ENCODE data around the gene BPIFB3.

DNA sequence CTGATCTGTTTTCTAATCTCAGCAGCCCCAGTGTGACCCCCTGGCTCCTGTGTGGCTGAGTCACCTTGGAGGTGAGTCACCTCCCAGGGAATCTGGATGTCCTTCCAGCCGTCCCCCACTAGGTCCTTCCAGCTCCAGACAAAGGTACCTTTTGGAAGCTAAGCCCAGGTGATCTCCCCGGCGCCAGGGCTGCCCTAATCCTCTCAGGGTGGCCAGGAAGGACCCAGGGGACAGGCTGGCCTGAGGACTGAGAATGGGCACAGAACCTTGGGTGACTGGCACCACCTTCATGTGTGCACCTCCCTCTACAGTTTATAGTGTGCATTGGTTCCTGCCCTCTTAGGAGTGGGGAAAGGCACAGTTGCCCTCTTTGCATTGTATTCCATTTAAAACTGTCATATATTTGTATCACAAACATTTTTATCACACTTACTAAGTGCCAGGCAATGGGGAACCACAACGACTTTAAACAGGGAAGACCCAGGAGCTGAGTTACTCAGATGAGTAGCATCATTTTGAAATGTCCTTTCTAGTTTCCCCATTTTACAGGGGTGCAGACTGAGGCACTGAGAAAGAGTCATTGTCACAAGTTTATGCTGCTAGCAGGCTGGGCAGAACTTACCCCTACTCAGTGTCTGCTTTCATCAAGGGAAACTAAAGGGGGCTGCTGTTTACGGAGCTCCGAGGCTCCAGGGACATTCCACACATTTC, 23.1 kb downstream of the BPIFB3 start:
- TF ChIP-seq, protein P1, sequence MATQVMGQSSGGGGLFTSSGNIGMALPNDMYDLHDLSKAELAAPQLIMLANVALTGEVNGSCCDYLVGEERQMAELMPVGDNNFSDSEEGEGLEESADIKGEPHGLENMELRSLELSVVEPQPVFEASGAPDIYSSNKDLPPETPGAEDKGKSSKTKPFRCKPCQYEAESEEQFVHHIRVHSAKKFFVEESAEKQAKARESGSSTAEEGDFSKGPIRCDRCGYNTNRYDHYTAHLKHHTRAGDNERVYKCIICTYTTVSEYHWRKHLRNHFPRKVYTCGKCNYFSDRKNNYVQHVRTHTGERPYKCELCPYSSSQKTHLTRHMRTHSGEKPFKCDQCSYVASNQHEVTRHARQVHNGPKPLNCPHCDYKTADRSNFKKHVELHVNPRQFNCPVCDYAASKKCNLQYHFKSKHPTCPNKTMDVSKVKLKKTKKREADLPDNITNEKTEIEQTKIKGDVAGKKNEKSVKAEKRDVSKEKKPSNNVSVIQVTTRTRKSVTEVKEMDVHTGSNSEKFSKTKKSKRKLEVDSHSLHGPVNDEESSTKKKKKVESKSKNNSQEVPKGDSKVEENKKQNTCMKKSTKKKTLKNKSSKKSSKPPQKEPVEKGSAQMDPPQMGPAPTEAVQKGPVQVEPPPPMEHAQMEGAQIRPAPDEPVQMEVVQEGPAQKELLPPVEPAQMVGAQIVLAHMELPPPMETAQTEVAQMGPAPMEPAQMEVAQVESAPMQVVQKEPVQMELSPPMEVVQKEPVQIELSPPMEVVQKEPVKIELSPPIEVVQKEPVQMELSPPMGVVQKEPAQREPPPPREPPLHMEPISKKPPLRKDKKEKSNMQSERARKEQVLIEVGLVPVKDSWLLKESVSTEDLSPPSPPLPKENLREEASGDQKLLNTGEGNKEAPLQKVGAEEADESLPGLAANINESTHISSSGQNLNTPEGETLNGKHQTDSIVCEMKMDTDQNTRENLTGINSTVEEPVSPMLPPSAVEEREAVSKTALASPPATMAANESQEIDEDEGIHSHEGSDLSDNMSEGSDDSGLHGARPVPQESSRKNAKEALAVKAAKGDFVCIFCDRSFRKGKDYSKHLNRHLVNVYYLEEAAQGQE (IDR thresholded peaks at IDR 0.05; ENCODE audit: insufficient read depth in 1 of 2, low read depth in 2 of 2, low read length in 1 of 2) = no peak
- TF ChIP-seq, protein P2, sequence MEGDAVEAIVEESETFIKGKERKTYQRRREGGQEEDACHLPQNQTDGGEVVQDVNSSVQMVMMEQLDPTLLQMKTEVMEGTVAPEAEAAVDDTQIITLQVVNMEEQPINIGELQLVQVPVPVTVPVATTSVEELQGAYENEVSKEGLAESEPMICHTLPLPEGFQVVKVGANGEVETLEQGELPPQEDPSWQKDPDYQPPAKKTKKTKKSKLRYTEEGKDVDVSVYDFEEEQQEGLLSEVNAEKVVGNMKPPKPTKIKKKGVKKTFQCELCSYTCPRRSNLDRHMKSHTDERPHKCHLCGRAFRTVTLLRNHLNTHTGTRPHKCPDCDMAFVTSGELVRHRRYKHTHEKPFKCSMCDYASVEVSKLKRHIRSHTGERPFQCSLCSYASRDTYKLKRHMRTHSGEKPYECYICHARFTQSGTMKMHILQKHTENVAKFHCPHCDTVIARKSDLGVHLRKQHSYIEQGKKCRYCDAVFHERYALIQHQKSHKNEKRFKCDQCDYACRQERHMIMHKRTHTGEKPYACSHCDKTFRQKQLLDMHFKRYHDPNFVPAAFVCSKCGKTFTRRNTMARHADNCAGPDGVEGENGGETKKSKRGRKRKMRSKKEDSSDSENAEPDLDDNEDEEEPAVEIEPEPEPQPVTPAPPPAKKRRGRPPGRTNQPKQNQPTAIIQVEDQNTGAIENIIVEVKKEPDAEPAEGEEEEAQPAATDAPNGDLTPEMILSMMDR (IDR thresholded peaks at IDR 0.05) = no peak
- TF ChIP-seq TCF7L2 (IDR thresholded peaks at IDR 0.05; ENCODE audit: low read depth, low read length) = no peak
- TF ChIP-seq POLR2AphosphoS5 (IDR thresholded peaks at IDR 0.05; ENCODE audit: low read depth, low read length) = no peak
- TF ChIP-seq SIN3A (IDR thresholded peaks at IDR 0.05; ENCODE audit: borderline replicate concordance, insufficient read depth, low read depth, low read length) = no peak

Measured in Panc1 (cell line).